Mesodermal cell (in vitro differentiated cells): Measurements from ENCODE around the gene EFCAB9.
"Not testable (repeated sequence)": the region's sequence is repeated elsewhere in the genome, so short reads cannot be mapped to it uniquely, and the experiment has no call there.

Experiments
- H3K27ac ChIP-seq: 2 replicates; pipeline ENCODE4 v1.7.0; 2013; ENCODE audit warnings: mild to moderate bottlenecking, low read depth, low read length, moderate library complexity; ENCODE audit not compliant: severe bottlenecking
- H3K36me3 ChIP-seq: 2 replicates; pipeline ENCODE4 v1.7.1; 2013; ENCODE audit warnings: mild to moderate bottlenecking, low read length, moderate library complexity; ENCODE audit not compliant: control insufficient read depth, insufficient read depth
- H3K4me1 ChIP-seq: one replicate; pipeline ENCODE4 v1.7.1; 2013; ENCODE audit warnings: mild to moderate bottlenecking, low read length; ENCODE audit not compliant: insufficient read depth, control insufficient read depth, poor library complexity, severe bottlenecking
- H3K4me3 ChIP-seq: 2 replicates; pipeline ENCODE4 v1.7.0; 2013; ENCODE audit warnings: low read length, control low read depth, mild to moderate bottlenecking; ENCODE audit not compliant: insufficient read depth, poor library complexity, severe bottlenecking; ENCODE audit errors: extremely low read depth
- H3K9me3 ChIP-seq: 2 replicates; pipeline ENCODE4 v1.7.1; 2013; ENCODE audit warnings: mild to moderate bottlenecking, low read length, moderate library complexity; ENCODE audit not compliant: control insufficient read depth
- WGBS, 2 experiments: methylation state at CpG; one replicate each; pipeline ENCODE4 v1.1.5; 2013; ENCODE audit warnings: missing lambda C conversion rate in 2 of 2; ENCODE audit not compliant: insufficient coverage in 2 of 2; 5-methylcytosine and 5-hydroxymethylcytosine counted together

The EFCAB9 gene

GRCh38 chr5:172188033-172188892 lies 5.7 kb upstream of the EFCAB9 start, which contains the start of gene STK10:
Gene STK10 (minus strand): TSS chr5:172188224. CDS start chr5:172188042, 182 bp downstream.
- H3K4me1 ChIP-seq = peaks cover 30% of the 10 kb centered on the region
- peaks cover 26% of the 10 kb centered on the region for H3K36me3 ChIP-seq
- peak within 1 kb of the TSS; percentile 90 for H3K27ac ChIP-seq
- H3K9me3 ChIP-seq = no peaks in the 10 kb centered on the region
- peak within 1 kb of the TSS; percentile 93 for H3K4me3 ChIP-seq
- 0% methylated on average over 47 to 70 of the region's 102 CpGs for WGBS, 2 experiments

DNA sequence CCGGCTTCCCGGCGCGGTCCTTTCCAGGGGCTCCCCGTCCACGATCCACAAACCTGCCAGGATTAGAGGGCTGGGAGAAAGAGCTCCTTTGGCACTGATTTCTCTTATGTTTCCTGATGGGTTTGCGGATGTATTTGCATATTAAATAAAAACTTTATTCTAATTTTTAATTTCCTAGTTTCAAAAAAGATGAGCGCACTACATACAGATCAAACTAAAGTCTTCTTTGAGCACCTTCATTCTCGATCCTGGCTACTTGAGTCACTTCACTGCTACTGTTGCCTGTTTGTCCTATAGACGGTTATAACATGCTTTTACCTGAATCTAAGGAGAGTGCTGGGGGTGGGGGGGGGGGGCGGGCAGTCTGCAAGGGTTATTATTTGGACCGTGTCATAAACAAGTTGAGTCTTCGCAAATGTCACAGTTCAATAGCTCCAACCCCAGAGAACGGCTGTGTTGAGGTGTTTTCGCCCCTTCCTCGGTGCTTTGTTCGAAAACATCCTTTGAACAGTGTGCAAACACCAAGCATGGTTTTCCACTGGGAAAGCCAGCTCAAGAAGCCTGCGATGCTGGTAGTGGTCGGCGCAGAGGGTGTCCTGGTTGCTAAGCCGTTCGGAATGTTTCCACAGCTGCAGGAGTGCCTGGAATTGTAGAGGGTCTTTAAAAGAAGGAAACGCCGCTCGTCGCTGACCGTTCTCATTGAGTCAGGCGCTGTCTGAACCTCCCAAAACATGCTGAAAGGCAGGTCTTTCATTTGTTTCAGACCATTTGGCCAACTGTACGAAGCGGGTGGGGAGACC lies 4.9 kb upstream of the EFCAB9 start:
- Histone ChIP-seq H3K27ac (peak overlapping the region; percentile 90), H3K9me3 (no peaks in the 10 kb centered on the region), H3K4me1 (peaks cover 26% of the 10 kb centered on the region), H3K36me3 (peaks cover 19% of the 10 kb centered on the region), H3K4me3 (peak overlapping the region; percentile 93)
- WGBS, 2 experiments = 6% methylated on average over 25 of the region's 30 CpGs

GRCh38 chr5:172189693-172190296 lies 4.2 kb upstream of the EFCAB9 start:
- peaks cover 22% of the 10 kb centered on the region for H3K4me1 ChIP-seq
- peak overlapping the region; percentile 90 for H3K27ac ChIP-seq
- WGBS, 2 experiments = 38 to 57% methylated on average over 2 of the region's 3 CpGs
- peaks cover 13% of the 10 kb centered on the region for H3K36me3 ChIP-seq
- H3K4me3 ChIP-seq = peak overlapping the region; percentile 93
- no peaks in the 10 kb centered on the region for H3K9me3 ChIP-seq

DNA sequence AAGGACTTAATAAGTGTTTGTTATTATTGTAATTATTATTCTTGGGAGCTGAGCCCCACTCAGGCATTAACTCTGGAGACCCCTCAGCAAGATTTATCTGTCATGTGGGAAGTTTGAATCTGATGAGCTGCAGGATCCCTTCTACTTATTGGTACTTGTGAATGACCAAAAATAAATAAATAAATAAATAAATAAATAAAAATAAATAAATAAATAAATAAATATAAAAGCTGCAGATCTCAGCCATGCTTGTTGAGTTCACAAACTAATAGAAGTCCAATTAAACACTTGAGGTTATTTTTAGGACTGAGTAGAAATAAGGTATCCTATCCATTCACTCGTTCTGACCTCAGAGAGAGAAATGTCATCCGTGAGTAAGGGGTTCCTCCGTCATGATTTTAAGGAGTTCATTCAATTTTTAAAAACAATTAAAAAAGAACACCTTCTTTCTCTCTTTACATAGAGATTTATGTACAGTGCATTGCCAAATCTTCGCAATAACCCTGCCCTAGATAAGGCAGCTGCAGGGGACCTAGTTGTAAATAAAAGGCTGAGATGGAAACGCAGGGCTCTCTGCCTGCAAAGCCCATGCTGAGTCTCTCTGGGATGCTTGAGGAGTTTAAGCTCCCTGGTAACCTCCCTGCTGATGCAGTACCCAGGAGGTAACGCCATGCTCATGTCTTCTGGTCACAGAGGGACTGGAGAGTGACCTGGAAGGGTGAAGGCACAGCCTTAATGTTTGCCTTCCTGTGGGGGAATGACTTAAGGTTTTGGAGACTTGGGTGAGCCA lies 1.2 kb downstream of the EFCAB9 start:
- Histone ChIP-seq H3K36me3 (peaks cover 2% of the 10 kb centered on the region), H3K4me1 (peaks cover 4% of the 10 kb centered on the region)
- WGBS, 2 experiments = 29 to 64% methylated on average over 2 to 3 of the region's 6 CpGs

DNA sequence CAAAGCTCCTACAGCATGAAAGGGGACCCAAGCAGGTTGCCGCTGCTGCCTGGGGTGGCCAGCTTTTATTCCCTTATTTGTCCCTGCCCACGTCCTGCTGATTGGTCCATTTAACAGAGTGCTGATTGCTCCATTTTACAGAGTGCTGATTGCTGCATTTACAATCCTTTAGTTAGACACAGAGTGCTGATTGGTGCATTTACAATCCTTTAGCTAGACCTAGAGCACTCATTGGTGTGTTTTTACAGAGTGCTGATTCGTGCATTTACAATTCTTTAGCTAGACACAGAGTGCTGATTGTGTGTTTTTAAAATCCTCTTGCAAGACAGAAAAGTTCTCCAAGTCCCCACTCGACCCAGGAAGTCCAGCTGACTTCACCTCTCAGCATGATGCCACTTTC lies 3.8 kb downstream of the EFCAB9 start:
- H3K27ac ChIP-seq, H3K4me1 ChIP-seq, H3K9me3 ChIP-seq, H3K36me3 ChIP-seq, H3K4me3 ChIP-seq: not testable (repeated sequence)
- WGBS, 2 experiments = 83 to 97% methylated on average over 3 to 4 of the region's 4 CpGs

More for the DNA sequence above, 1.2 kb downstream of the EFCAB9 start:
- Histone ChIP-seq H3K9me3 (no peaks in the 10 kb centered on the region), H3K27ac (no peak overlapping the region), H3K4me3 (no peak overlapping the region)

DNA sequence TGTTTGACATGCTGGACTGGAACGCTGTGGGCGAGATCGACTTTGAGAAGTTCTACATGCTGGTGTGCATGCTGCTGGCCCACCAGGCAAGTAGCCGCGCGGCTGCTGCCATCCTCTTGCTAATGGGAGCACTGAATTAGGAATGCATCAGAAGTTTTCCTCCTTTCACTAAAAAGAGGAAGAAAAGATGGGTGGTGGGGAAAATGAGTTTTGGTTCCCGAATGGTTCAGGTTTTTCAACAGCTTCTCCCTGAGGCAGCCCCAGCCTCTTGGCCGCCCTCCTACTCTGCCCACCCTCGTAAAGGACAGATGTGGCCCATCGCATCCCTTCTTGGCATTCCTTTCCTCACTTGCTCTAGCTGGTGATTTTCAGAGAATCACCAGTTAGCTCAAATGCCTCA lies 5.5 kb downstream of the EFCAB9 start:
- Histone ChIP-seq H3K9me3 (no peaks in the 10 kb centered on the region), H3K4me3 (no peak overlapping the region), H3K27ac (no peak overlapping the region), H3K36me3 (peaks cover 6% of the 10 kb centered on the region), H3K4me1 (no peaks in the 10 kb centered on the region)
- WGBS, 2 experiments = 90 to 95% methylated on average over 9 of the region's 10 CpGs

DNA sequence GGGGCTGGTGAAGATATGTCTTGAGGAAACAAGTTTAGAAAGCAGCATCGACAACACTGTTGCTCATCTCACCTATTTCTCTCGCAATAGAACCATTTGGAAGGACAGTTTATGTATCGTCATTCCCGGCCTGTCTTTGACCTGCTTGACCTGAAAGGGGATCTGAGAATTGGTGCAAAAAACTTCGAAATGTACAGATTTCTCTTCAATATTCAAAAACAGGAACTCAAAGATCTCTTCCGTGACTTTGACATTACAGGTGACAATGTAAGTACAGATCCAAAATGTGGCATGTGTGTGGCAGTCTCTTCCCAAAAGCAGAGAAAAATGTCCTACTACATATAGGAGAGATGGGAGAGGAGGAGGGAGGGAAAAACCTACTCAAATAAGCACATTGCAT lies 6.5 kb downstream of the EFCAB9 start:
- 87 to 95% methylated on average over 3 to 4 of the region's 6 CpGs for WGBS, 2 experiments
- H3K9me3 ChIP-seq = no peaks in the 10 kb centered on the region
- H3K36me3 ChIP-seq = peaks cover 10% of the 10 kb centered on the region
- no peak overlapping the region for H3K27ac ChIP-seq
- no peak overlapping the region for H3K4me3 ChIP-seq
- H3K4me1 ChIP-seq = no peaks in the 10 kb centered on the region

DNA sequence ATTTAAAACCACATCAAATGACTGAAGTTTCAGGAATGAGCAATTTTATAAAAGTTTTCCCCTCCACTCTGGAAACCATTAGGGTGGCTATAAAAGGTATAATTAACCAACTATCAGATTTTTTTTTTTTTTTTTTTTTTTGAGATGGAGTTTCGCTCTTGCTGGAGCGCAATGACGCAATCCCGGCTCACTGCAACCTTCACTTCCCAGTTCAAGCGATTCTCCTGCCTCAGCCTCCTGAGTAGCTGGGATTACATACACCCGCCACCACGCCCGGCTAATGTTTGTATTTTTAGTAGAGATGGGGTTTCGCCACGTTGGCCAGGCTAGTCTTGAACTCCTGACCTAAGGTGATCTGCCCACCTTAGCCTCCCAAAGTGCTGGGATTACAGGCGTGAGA lies 12.0 kb downstream of the EFCAB9 start:
- not testable (repeated sequence) for H3K27ac ChIP-seq, H3K4me3 ChIP-seq, H3K9me3 ChIP-seq, H3K4me1 ChIP-seq
- H3K36me3 ChIP-seq = peaks cover 36% of the 10 kb centered on the region
- 95% methylated on average over 3 of the region's 11 CpGs; no CpG with 5 or more reads in 1 of the 2 experiments for WGBS, 2 experiments

- Histone ChIP-seq H3K9me3 (no peaks in the 10 kb centered on the region), H3K27ac (no peak overlapping the region), H3K36me3 (peaks cover 46% of the 10 kb centered on the region), H3K4me1 (no peaks in the 10 kb centered on the region), H3K4me3 (no peak overlapping the region)
- no CpG with 5 or more reads among the region's 3 CpGs for WGBS, 2 experiments
These were observed 13.5 kb downstream of the EFCAB9 start for GRCh38 chr5:172207511-172207910.

DNA sequence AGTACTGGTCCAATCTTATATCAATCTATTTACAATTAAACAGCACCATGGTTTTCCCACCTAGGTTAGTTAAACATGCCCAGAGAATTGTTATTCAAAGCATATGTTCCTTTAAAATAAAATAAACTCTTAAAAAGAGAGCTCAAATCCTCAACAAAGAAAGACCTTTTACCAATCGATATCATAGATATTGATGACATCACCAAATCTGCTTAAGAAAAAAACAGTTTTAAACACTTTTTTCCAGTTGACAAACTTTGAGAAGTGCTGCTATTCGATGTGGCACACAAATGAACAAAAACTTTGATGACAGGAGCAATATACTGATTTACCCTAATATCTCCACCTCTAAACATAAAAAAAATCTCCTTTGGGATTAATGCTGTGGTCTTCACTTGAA lies 15.7 kb downstream of the EFCAB9 start:
- Histone ChIP-seq H3K4me3 (no peak overlapping the region), H3K36me3 (peaks cover 60% of the 10 kb centered on the region), H3K27ac (no peak overlapping the region), H3K4me1 (no peaks in the 10 kb centered on the region), H3K9me3 (no peaks in the 10 kb centered on the region)
- 94 to 100% methylated on average over 2 of the region's 2 CpGs for WGBS, 2 experiments
